Esophagus mucosa (tissue), 1 donor: ENCODE data around the gene SLC8B1. TPM values are rescaled to one million over a fixed set of nuclear protein-coding genes. Genes with fewer than 3 reads are reported as not detected.

Source experiments
- ATAC-seq: fragments of 200-7000 bp; cut with Tn5 transposase; one replicate; pipeline ENCODE4 v1.9.1; 2020
- total RNA-seq: library from RNA; stranded (reverse); gene quantifications from one replicate; pipeline ENCODE4 v1.2.4, GENCODE V29; 2023
- donor health status: DM: yes; HTN: yes; CAD: no.

The SLC8B1 gene
- total RNA-seq, 1 donor from 2014 or later = 16.8 TPM

DNA sequence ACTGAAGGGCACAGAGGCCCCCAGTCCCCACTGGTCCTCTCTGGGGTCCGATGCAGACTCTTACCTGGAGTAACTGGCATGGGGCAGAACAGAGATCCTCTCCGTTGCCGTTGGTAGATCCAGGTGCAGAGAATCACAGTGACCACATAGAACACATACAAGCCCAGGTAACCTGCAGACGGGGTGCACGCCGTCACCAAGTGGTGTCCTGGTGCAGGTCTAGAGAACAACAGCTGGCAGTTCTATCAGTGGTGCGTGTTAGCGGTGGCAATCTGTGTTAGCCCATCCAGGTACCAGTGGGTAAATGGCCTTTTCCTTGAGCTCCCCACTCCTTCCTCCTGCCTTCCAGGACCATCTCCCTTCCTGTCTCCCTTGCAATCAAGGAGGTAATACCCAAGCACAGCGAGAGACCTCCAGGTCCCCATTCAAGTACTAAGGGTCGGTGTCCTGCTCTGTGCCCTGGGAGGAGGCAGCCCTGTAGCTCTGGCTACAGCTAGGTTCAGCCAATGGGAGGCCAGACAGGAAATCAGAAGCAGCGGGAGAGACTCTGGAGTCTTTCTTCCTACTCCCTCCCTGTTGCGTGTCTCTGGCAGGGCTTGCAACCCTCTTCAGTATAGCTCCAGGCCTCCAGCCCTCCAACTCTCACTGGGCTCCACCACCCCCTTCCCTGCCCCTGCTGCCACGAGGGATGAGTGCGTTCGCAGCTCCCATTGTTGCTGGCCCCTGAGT lies 15.8 kb downstream of the SLC8B1 start:
- no peak for ATAC-seq

GRCh38 chr12:113318046-113318656 lies 16.8 kb downstream of the SLC8B1 start:
- ATAC-seq = no peak

- no peak for ATAC-seq
Observed at GRCh38 chr12:113317122-113317521, 17.8 kb downstream of the SLC8B1 start.

- ATAC-seq = no peak
Observed at GRCh38 chr12:113316155-113316554, 18.8 kb downstream of the SLC8B1 start.

- ATAC-seq = no peak
Observed at GRCh38 chr12:113315358-113315757, 19.6 kb downstream of the SLC8B1 start.

DNA sequence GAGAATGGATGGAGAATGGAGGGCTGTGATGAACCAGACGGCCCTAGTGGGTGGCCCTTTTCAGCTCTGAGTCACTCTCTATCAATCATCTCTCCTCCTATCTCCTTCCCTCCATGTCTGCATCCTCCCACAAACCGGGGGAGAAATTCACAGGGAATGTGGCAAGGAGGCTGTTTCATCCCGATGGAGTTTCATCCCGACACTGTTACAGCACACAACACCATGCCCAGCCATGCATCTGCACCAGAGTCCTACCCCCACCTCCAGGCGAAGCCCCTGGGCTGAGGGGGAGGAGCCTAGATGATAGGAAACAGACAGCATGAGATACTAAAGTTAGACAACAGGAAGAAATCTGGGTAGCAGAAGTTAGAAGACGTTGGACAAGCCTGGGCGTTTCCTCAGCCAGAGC lies 20.8 kb downstream of the SLC8B1 start:
- no peak for ATAC-seq

DNA sequence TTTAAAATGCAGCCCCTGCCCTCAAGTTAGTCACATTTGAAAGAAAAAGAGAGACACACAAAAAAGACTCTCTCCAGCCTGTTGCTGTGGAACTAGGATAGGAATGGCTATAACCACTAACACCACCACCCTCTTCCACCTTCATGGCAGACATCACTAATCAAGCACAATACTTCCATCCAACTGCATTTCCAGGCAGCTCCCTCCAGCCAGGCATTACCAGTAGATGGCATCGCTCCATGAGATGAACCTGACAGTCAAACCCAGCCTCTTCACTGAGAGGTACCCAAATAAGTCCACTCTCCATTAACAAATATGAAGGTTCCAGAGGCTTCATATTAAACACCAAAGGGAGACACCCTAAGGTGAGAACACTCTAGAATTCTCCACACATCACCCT lies 24.4 kb downstream of the SLC8B1 start:
- no peak for ATAC-seq

- no peak for ATAC-seq
Observed at GRCh38 chr12:113306382-113306781, 28.5 kb downstream of the SLC8B1 start.

- no peak for ATAC-seq
Observed at GRCh38 chr12:113305281-113305856, 29.5 kb downstream of the SLC8B1 start.

GRCh38 chr12:113302886-113303640 lies 31.8 kb downstream of the SLC8B1 start:
- ATAC-seq = no peak

GRCh38 chr12:113302466-113302865 lies 32.4 kb downstream of the SLC8B1 start:
- no peak for ATAC-seq

- no peak for ATAC-seq
Observed at GRCh38 chr12:113301811-113302210, 33.1 kb downstream of the SLC8B1 start.

DNA sequence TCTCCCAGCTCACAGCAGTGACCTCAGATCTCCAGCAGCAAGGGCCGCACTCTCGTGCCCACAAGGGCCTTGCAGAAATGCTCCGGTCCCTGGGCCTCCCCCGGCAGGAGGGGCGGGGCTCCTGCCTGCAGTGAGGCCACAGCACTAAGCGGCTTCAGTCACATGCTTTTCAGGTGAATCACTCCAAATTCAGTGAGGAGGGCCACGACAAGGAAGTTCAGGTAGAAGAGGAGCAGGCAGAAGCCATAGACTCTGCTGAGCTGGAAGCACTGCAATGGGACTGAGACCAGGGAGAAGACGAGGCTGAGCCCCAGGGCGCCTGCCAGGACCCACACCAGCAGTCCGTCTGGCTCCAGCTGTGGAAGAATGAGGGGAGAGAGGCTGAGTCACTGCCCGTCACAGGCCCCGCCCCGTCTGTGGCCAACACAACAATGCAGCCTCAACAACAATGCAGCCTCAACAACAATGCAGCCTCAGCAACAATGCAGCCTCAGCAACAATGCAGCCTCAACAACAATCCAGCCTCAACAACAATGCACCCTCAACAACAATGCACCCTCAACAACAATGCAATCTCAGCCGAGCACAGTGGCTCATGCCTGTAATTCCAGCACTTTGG lies 35.2 kb downstream of the SLC8B1 start:
- ATAC-seq = peak; percentile 87

DNA sequence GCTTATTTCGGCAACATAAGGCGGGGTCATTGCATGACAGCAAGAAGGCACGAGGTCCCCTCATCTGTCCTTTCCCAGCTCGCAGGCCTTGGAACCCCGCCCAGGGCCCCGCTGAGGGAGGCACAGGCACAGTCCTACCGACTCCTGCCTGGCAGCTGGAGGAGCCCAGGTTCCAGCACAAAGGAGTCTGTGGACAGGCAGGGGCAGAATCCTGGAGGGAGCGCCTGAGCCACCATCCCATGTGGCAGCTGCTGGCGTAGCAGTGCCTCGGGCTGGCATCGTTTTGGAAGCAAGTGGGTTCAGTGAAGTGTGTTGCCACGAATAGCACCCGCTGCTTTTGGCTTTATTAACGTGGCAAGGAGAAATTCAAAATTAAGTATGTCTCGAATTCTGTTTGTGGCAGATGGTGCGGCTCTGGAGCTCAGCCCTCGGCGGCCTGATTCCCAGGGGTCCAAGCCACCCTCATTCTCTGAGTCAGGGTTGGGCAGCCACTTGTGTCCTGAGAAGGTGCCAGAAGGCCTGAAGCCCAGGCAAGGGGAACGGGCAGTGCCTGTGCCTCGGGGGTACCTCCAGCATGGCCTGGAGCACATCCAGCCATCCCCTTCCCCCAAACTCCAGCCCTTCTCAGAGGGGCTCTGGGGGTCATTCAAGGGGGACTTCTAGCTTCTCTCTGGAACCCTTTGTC lies 35.9 kb downstream of the SLC8B1 start:
- ATAC-seq = peak; percentile 23

DNA sequence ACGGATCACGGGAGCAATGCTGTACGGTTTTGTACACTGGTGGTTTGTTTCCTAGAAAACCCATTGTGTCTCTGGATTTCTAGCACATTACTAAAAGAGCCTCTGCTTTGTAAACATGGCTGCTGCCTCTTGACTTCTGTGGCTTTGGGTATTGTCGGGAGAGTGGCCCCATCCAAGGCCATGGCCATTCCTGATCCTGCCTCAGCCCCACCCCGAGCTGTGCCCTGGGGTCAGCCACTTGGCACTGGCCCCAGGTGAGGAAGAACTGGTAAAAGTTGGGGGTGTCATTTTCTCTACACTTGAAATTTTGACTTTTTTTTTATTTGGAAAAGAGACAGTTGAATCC lies 36.5 kb downstream of the SLC8B1 start:
- no peak for ATAC-seq

DNA sequence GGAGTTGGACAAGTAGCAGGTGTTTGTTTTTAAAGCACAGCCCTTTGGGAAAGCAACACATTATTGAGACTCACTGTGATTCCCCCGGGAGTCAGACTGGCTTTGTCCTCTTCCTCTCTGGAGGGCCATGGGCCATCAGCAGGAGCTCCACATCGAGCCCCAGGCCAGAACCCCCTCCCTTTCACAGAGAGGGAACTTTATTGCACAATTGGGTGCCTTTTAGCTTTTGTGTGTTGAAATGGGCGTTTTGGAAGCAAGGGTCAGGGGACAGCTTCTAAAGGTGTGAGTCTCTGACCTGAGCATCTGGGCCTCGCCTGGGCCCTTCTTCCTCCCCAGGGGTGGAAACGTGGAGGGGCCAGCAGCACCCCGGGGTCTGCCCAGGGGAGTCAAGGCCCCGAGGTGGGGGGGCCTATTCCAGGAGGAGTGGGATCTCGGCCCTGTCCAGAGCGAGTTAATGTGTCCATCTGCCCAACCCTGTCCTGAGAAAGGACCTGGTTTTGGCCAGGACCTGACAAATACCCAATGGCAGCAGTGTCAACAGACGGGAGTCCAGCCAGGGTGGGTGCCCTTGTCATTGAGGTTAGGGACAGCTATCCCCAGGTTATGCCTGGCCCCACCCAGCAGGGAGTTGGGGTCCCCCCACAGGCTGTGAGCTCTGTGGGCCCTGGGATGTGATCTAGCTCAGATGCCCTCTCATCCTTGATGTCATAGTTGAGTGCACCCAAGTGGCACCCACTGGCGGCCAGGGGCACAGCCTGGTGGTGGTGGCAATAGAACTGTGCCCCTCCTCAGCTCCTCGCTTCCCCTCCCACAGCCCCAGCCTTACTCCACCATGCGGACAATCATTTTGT lies 37.1 kb downstream of the SLC8B1 start:
- no peak for ATAC-seq

- no peak for ATAC-seq
Observed at GRCh38 chr12:113297214-113297587, 37.7 kb downstream of the SLC8B1 start.

GRCh38 chr12:113296557-113297213 lies 38.2 kb downstream of the SLC8B1 start:
- ATAC-seq = no peak

DNA sequence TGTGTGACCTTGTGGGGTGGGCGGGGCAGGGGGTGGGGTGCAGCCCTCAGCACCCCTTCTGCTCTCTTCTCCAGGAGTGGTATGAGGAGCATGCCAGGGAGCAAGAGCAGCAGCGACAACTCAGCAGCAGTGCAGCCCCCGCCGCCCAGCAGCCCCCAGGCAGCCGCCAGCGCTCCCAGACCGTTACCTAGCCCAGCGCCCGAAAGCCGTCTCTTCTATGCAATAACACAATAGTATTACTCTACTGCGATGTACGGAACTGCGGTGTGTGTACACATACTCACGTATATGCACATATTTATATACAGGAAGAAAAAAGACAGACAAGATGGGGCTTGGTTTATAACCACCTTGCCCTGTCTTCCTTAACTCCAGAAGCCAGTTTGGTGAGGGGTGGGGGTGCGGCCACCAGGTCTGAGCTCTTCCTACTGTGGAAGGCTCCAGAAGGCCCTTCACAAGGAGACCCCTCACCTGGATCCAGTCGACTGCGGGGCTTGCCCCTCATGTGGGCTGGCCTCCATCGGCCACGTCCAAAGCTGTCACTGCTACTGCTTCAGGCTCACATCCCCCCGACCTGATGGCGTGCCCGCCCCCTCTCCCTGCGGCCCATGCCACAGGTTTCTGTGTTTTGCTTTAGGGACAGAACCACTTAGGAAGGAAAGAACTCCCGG lies 38.9 kb downstream of the SLC8B1 start:
- ATAC-seq = no peak

DNA sequence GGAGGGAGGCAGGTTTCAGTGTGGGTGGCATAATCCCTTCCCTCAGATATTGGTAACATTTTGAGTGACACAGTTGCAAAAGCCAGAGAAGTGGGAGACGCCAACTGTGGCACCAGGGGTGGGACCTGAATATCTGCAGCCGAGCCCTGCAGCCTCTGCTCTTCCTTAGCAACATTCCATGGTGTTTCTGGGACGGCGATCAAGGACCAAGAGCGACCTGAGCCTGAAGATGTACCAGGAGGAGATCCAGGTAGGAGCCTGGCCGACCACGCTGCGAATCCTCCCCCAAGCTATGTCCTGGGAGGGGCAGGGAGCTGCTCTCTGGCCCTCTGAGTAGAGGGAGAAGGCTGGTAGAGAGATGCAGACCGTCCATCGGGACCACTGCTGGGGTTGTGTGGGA lies 41.8 kb downstream of the SLC8B1 start:
- ATAC-seq = no peak
